HG02623 (cell line): Measurements from ENCODE around the gene SCAP.
"Not testable (repeated sequence)": the region's sequence is repeated elsewhere in the genome, so short reads cannot be mapped to it uniquely, and the experiment has no call there.

ENCODE experiments used
- ATAC-seq: cut with Tn5 transposase; IDR thresholded peaks from one replicate; pipeline ENCODE4 v1.9.1; 2021; ENCODE audit warnings: moderate library complexity; ENCODE audit not compliant: unreplicated experiment

The SCAP gene

DNA sequence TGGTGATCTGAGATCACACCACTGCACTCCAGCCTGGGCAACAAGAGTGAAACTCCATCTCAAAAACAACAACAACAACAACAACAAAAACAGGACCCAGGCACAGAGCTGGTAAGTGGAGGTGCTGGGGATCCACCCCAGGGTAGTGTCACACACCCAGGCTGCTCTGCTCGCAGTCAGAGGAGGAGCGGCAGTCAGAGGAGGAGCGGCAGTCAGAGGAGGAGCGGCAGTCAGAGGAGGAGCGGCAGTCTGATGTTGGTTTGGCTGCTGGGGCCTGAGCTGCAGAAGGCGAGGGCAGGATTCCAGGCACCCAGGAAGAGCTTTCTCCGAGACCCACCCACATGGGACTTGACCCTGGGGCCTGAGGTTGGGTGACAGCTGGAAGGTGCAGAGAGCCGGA lies 105.7 kb downstream of the SCAP start:
- not testable (repeated sequence) for ATAC-seq

GRCh38 chr3:47367631-47368030 lies 108.1 kb downstream of the SCAP start:
- ATAC-seq = no peak

GRCh38 chr3:47366833-47367232 lies 108.9 kb downstream of the SCAP start:
- ATAC-seq = no peak

- ATAC-seq = no peak
These were observed 110.3 kb downstream of the SCAP start for GRCh38 chr3:47365213-47366153.
